Measurements from ENCODE around the gene BTN1A1. TPM values are rescaled to one million over a fixed set of nuclear protein-coding genes. Genes with fewer than 3 reads are reported as not detected.

The BTN1A1 gene
- total RNA-seq, 1 experiment from 2014 or later: 0.15 TPM

GRCh38 chr6:26470643-26471042 is 29.5 kb upstream of the BTN1A1 start:
- peaks cover 45% of the 10 kb centered on the region for H3K36me3 Mint-ChIP-seq
- no peak overlapping the region for H3K4me3 Mint-ChIP-seq
- H3K27me3 Mint-ChIP-seq (ENCODE audit: low read depth): no peaks in the 10 kb centered on the region
- no peak overlapping the region for H3K27ac Mint-ChIP-seq
- ChIA-PET CTCF (no interaction called here), POLR2A (no interaction called here)
- peaks cover 18% of the 10 kb centered on the region for H3K4me1 Mint-ChIP-seq
- DNase-seq (ENCODE audit: low spot score): no peak
- ATAC-seq: no peak
- H3K9me3 Mint-ChIP-seq: peaks cover 22% of the 10 kb centered on the region
- no peak for TF ChIP-seq AFF4 (CRISPR knock-in tag; IDR thresholded peaks at IDR 0.05; ENCODE audit: borderline replicate concordance)
- TF ChIP-seq ZSCAN18 (CRISPR knock-in tag; IDR thresholded peaks at IDR 0.05): no peak
- TF ChIP-seq E2F4 (CRISPR knock-in tag; IDR thresholded peaks at IDR 0.05; ENCODE audit: borderline replicate concordance, low read depth): no peak
- no peak for TF ChIP-seq MAX (CRISPR knock-in tag; IDR thresholded peaks at IDR 0.05)
- no peak for TF ChIP-seq TP53 (CRISPR knock-in tag; IDR thresholded peaks at IDR 0.05)
- TF ChIP-seq OVOL2 (CRISPR knock-in tag; IDR thresholded peaks at IDR 0.05; ENCODE audit: borderline replicate concordance): no peak
- TF ChIP-seq CBFB (CRISPR knock-in tag; IDR thresholded peaks at IDR 0.05; ENCODE audit: low read depth): no peak
- TF ChIP-seq CREM (CRISPR knock-in tag; IDR thresholded peaks at IDR 0.05): no peak
- TF ChIP-seq JUN (CRISPR knock-in tag; IDR thresholded peaks at IDR 0.05): no peak
- no peak for TF ChIP-seq ZNF512 (CRISPR knock-in tag; IDR thresholded peaks at IDR 0.05; ENCODE audit: borderline replicate concordance)
- no peak for TF ChIP-seq ELF4 (CRISPR knock-in tag; IDR thresholded peaks at IDR 0.05; ENCODE audit: low read depth)
- no peak for TF ChIP-seq ZNF396 (CRISPR knock-in tag; IDR thresholded peaks at IDR 0.05; ENCODE audit: borderline replicate concordance)
- no peak for TF ChIP-seq NFATC4 (CRISPR knock-in tag; IDR thresholded peaks at IDR 0.05)

GRCh38 chr6:26471970-26472369 is 28.1 kb upstream of the BTN1A1 start:
- Mint-ChIP-seq H3K4me1 (peaks cover 31% of the 10 kb centered on the region), H3K9me3 (peaks cover 22% of the 10 kb centered on the region), H3K36me3 (peaks cover 32% of the 10 kb centered on the region), H3K4me3 (no peak overlapping the region), H3K27me3 (ENCODE audit: low read depth) (no peaks in the 10 kb centered on the region), H3K27ac (no peak overlapping the region)
- POLR2A ChIA-PET: interaction anchor here (0.6 kb wide), 1 partner anchor 31 kb away, joined by 3 read pairs; no protein-coding TSS in a partner anchor
- DNase-seq (ENCODE audit: low spot score) (no peak), ATAC-seq (no peak)
- CTCF ChIA-PET: interaction anchor here (1.0 kb wide), 1 partner anchor 130 kb away, joined by 4 read pairs; no protein-coding TSS in a partner anchor
- TF ChIP-seq ETV6 (CRISPR knock-in tag; IDR thresholded peaks at IDR 0.05) (no peak), FOXK1 (CRISPR knock-in tag; IDR thresholded peaks at IDR 0.05) (no peak), FOXP4 (CRISPR knock-in tag; IDR thresholded peaks at IDR 0.05) (no peak), STAT6 (CRISPR knock-in tag; conservative IDR thresholded peaks at IDR 0.05; ENCODE audit: low read depth) (no peak), MXD4 (CRISPR knock-in tag; IDR thresholded peaks at IDR 0.05; ENCODE audit: borderline replicate concordance) (no peak), AFF4 (CRISPR knock-in tag; IDR thresholded peaks at IDR 0.05; ENCODE audit: borderline replicate concordance) (no peak)

Data from WTC11 (cell line).